Measurements from ENCODE around the gene USPL1.
A peak's percentile ranks its signal among the peaks of the same experiment; 100 is the strongest.

USPL1 gene

DNA sequence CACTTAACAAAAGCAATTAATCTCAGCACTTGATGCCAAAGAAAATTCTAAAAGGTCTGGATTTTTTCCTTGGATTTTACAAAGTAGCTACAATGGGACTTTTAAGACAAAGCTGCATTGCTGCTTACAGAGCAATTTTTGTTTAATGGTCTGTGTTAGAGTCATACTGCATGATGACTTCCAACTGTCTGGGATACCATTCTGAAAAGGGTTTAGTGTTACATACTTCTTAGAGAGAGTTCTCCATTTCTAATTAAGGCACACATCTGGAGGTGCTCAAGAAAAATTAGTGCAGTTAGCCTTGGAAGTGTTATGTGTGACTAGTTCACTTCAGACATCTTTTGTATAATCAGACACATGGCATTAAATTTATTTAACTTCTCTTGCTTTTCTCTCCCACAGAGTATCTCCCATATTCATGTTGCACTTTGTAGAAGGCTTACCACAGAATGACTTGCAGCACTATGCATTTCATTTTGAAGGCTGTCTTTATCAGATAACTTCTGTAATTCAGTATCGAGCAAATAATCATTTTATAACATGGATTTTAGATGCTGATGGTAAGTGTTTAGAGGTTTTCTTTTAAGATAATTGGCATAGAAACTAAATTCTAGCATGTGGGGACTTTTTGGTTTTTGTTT is 35.1 kb downstream of the USPL1 start:
- Histone ChIP-seq H3K4me1 (ENCODE audit: control insufficient read depth, insufficient read depth, low read length) (no peaks in the 10 kb centered on the region), H3K36me3 (ENCODE audit: control insufficient read depth in 2 of 2, insufficient read depth in 1 of 2, low read length in 2 of 2) (peaks cover 0 to 80% of the 10 kb centered on the region in 2 experiments; a peak in 2 of 3 replicates), H3K9me3 (ENCODE audit: control insufficient read depth, insufficient read depth, low read depth, low read length) (no peaks in the 10 kb centered on the region), H3K27ac (ENCODE audit: extremely low read depth, low read depth, low read length) (no peak overlapping the region), H3K4me3 (ENCODE audit: low read depth, low read length) (no peak overlapping the region)
- TF ChIP-seq MYNN (tag by site-specific recombination; IDR thresholded peaks at IDR 0.05; ENCODE audit: borderline replicate concordance) (peak; percentile 88), ZNF571 (tag by site-specific recombination; IDR thresholded peaks at IDR 0.05) (no peak)
- ChIA-PET POLR2A (no interaction called here), CTCF (interaction anchor here (0.6 to 1.0 kb wide), 2 partner anchors 364 to 519 kb away, joined by 3 to 4 read pairs; no protein-coding TSS in a partner anchor)

DNA sequence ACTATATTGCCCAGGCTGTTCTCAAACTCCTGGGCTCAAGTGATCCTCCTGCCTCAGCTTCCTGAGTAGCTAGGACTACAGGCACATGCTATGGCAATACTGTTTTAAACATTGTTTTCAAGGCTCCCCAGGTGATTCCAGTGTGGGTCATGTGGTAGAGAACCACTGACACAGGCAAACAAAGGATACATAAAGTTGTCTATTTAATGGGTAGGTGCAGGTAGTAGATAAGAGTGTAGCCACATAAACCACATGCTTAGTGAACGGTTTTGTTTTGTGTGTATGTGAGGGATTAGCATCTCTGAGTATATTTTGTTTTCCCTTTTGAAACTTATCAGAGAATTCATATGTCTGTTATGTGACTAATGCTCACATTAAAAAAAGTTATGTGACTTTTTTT is 36.7 kb downstream of the USPL1 start:
- H3K36me3 ChIP-seq (ENCODE audit: control insufficient read depth in 2 of 2, insufficient read depth in 1 of 2, low read length in 2 of 2), result peaks cover 0 to 79% of the 10 kb centered on the region in 2 experiments; a peak in 2 of 3 replicates
- H3K9me3 ChIP-seq (ENCODE audit: control insufficient read depth, insufficient read depth, low read depth, low read length), result no peaks in the 10 kb centered on the region
- no peaks in the 10 kb centered on the region for H3K4me1 ChIP-seq (ENCODE audit: control insufficient read depth, insufficient read depth, low read length)
- no peak overlapping the region for H3K4me3 ChIP-seq (ENCODE audit: low read depth, low read length)
- no peak overlapping the region for H3K27ac ChIP-seq (ENCODE audit: extremely low read depth, low read depth, low read length)
- TF ChIP-seq ZNF621 (tag by site-specific recombination; IDR thresholded peaks at IDR 0.05) (no peak), ZNF785 (tag by site-specific recombination; IDR thresholded peaks at IDR 0.05) (no peak), GLI2 (tag by site-specific recombination; IDR thresholded peaks at IDR 0.05; ENCODE audit: borderline replicate concordance, low read depth) (no peak), MYNN (tag by site-specific recombination; IDR thresholded peaks at IDR 0.05; ENCODE audit: borderline replicate concordance) (no peak), ZNF791 (tag by site-specific recombination; IDR thresholded peaks at IDR 0.05) (no peak), ZNF777 (tag by site-specific recombination; IDR thresholded peaks at IDR 0.05; ENCODE audit: borderline replicate concordance) (no peak), ELK4 (IDR thresholded peaks at IDR 0.05; ENCODE audit: borderline replicate concordance, low read depth, low read length) (no peak), ZNF133 (tag by site-specific recombination; IDR thresholded peaks at IDR 0.05) (no peak), ZSCAN30 (tag by site-specific recombination; IDR thresholded peaks at IDR 0.05) (no peak), HOXD13 (CRISPR knock-in tag; IDR thresholded peaks at IDR 0.05; ENCODE audit: borderline replicate concordance) (no peak)
- POLR2A ChIA-PET, result no interaction called here
- CTCF ChIA-PET, result no interaction called here

- no peak for TF ChIP-seq ZNF560 (tag by site-specific recombination; IDR thresholded peaks at IDR 0.05; ENCODE audit: borderline replicate concordance)
- no peak for TF ChIP-seq ZNF747 (tag by site-specific recombination; IDR thresholded peaks at IDR 0.05)
- TF ChIP-seq ZSCAN16 (tag by site-specific recombination; IDR thresholded peaks at IDR 0.05), result no peak
- no peak for TF ChIP-seq ZNF548 (tag by site-specific recombination; IDR thresholded peaks at IDR 0.05)
- TF ChIP-seq, protein P1, sequence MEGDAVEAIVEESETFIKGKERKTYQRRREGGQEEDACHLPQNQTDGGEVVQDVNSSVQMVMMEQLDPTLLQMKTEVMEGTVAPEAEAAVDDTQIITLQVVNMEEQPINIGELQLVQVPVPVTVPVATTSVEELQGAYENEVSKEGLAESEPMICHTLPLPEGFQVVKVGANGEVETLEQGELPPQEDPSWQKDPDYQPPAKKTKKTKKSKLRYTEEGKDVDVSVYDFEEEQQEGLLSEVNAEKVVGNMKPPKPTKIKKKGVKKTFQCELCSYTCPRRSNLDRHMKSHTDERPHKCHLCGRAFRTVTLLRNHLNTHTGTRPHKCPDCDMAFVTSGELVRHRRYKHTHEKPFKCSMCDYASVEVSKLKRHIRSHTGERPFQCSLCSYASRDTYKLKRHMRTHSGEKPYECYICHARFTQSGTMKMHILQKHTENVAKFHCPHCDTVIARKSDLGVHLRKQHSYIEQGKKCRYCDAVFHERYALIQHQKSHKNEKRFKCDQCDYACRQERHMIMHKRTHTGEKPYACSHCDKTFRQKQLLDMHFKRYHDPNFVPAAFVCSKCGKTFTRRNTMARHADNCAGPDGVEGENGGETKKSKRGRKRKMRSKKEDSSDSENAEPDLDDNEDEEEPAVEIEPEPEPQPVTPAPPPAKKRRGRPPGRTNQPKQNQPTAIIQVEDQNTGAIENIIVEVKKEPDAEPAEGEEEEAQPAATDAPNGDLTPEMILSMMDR (tag by site-specific recombination; IDR thresholded peaks at IDR 0.05), result no peak
- TF ChIP-seq ZBTB20 (tag by site-specific recombination; IDR thresholded peaks at IDR 0.05), result no peak
- no peak for TF ChIP-seq BCL6B (tag by site-specific recombination; IDR thresholded peaks at IDR 0.05)
- TF ChIP-seq ZEB2 (tag by site-specific recombination; IDR thresholded peaks at IDR 0.05), result no peak
- POLR2A ChIA-PET, result no interaction called here
- CTCF ChIA-PET, result no interaction called here
- H3K4me3 ChIP-seq (ENCODE audit: low read depth, low read length), result no peak overlapping the region
- no peak overlapping the region for H3K27ac ChIP-seq (ENCODE audit: extremely low read depth, low read depth, low read length)
- H3K9me3 ChIP-seq (ENCODE audit: control insufficient read depth, insufficient read depth, low read depth, low read length), result no peaks in the 10 kb centered on the region
- H3K4me1 ChIP-seq (ENCODE audit: control insufficient read depth, insufficient read depth, low read length), result no peaks in the 10 kb centered on the region
- peaks cover 0 to 64% of the 10 kb centered on the region in 2 experiments; a peak in 2 of 3 replicates for H3K36me3 ChIP-seq (ENCODE audit: control insufficient read depth in 2 of 2, insufficient read depth in 1 of 2, low read length in 2 of 2)
These were observed 38.5 kb downstream of the USPL1 start for GRCh38 chr13:30656178-30656577.
